K562 (cell line): ENCODE data around the gene COX6A1. TPM values are rescaled to one million over a fixed set of nuclear protein-coding genes. Genes with fewer than 3 reads are reported as not detected.

Experiments used
- DMBX1 ChIP-seq: fragments of 250-450 bp; sonication (Bioruptor Pico); IDR thresholded peaks from 2 replicates; pipeline ENCODE4 v1.8.0; 2022; ENCODE audit warnings: inconsistent platforms, mild to moderate bottlenecking, moderate library complexity, borderline replicate concordance
- EGR1 ChIP-seq: fragments of 450-650 bp; conservative IDR thresholded peaks from 2 replicates; pipeline ENCODE4 v1.6.1; 2017; ENCODE audit warnings: mild to moderate bottlenecking
- ELF2 ChIP-seq: fragments of 250-450 bp; sonication (Bioruptor Pico); IDR thresholded peaks from 2 replicates; pipeline ENCODE4 v1.5.0; 2021; ENCODE audit warnings: mild to moderate bottlenecking
- ETS2 ChIP-seq: IDR thresholded peaks from 2 replicates; pipeline ENCODE4 v1.6.1; 2016; ENCODE audit warnings: borderline replicate concordance, missing genetic modification characterization, mild to moderate bottlenecking, moderate library complexity, missing compliant biosample characterization; ENCODE audit not compliant: poor library complexity, severe bottlenecking
- ETV6 ChIP-seq, 3 experiments: fragments of 150-350 bp in 1 of 3; sonication (generic) in 1 of 3; formaldehyde crosslinking in 1 of 3; IDR thresholded peaks; 2 replicates each; pipeline versions ENCODE4 v1.6.1 to v1.8.0; 2014 to 2022; ENCODE audit warnings: borderline replicate concordance in 2 of 3, low read depth in 2 of 3, antibody characterized with exemption in 1 of 3, low read length in 1 of 3, mild to moderate bottlenecking in 1 of 3, missing genetic modification reagents in 1 of 3
- HDGF ChIP-seq: fragments of 450-650 bp; IDR thresholded peaks from 2 replicates; pipeline ENCODE4 v1.6.1; 2016
- ILK ChIP-seq: fragments of 450-650 bp; IDR thresholded peaks from 2 replicates; pipeline ENCODE4 v1.6.1; 2016; ENCODE audit warnings: missing genetic modification characterization, low read depth, mild to moderate bottlenecking, missing compliant biosample characterization, moderate library complexity, borderline replicate concordance
- JUND ChIP-seq, 2 experiments: IDR thresholded peaks; 2 replicates in 1 of 2; 3 replicates in 1 of 2; pipeline ENCODE4 v1.6.1; 2011; ENCODE audit warnings: borderline replicate concordance in 2 of 2, low read depth in 2 of 2, low read length in 2 of 2, improper control_type of control experiment in 1 of 2, missing biosample characterization in 1 of 2, missing genetic modification characterization in 1 of 2, missing genetic modification reagents in 1 of 2
- MAFK ChIP-seq: IDR thresholded peaks from 2 replicates; pipeline ENCODE4 v1.6.1; 2011; ENCODE audit warnings: low read length, improper control_type of control experiment
- NBN ChIP-seq: fragments of 450-650 bp; IDR thresholded peaks from 2 replicates; pipeline ENCODE4 v1.6.1; 2016; ENCODE audit warnings: low read depth, mild to moderate bottlenecking
- NR0B1 ChIP-seq: fragments of 450-650 bp; IDR thresholded peaks from one replicate; pipeline ENCODE4 v1.6.1; 2018; ENCODE audit warnings: mild to moderate bottlenecking, moderate library complexity; ENCODE audit not compliant: partially characterized antibody
- PHF20 ChIP-seq: fragments of 450-650 bp; IDR thresholded peaks from 2 replicates; pipeline ENCODE4 v1.6.1; 2018; ENCODE audit not compliant: partially characterized antibody
- POLR3A ChIP-seq: IDR thresholded peaks from 2 replicates; pipeline ENCODE4 v1.6.1; 2011; ENCODE audit warnings: borderline replicate concordance, mild to moderate bottlenecking, moderate library complexity; ENCODE audit not compliant: insufficient read length, insufficient read depth; ENCODE audit errors: extremely low read depth
- RBFOX2 ChIP-seq: fragments of 200-400 bp; formaldehyde crosslinking; IDR thresholded peaks from 2 replicates; pipeline ENCODE4 v1.6.1; 2017; ENCODE audit warnings: low read depth, mild to moderate bottlenecking, low read length, moderate library complexity
- RNF2 ChIP-seq: sonication (generic); IDR thresholded peaks from 2 replicates; pipeline ENCODE4 v1.6.1; 2016
- SAP30 ChIP-seq: fragments of 200-600 bp; sonication (generic); IDR thresholded peaks from 2 replicates; pipeline ENCODE4 v1.6.1; 2012; ENCODE audit warnings: borderline replicate concordance, low read depth, mild to moderate bottlenecking, moderate library complexity, low read length, control low read depth, inconsistent platforms; ENCODE audit not compliant: insufficient read depth, poor library complexity, severe bottlenecking
- SMAD1 ChIP-seq: fragments of 150-350 bp; IDR thresholded peaks from 2 replicates; pipeline ENCODE4 v1.6.1; 2014; ENCODE audit warnings: low read length, low read depth; ENCODE audit not compliant: partially characterized antibody
- SRSF7 ChIP-seq: fragments of 200-400 bp; formaldehyde crosslinking; optimal IDR thresholded peaks from 2 replicates; pipeline ENCODE3; 2017; ENCODE audit warnings: mild to moderate bottlenecking, low read depth, low read length
- TBP ChIP-seq: optimal IDR thresholded peaks from 2 replicates; pipeline ENCODE3; 2011; ENCODE audit warnings: low read depth, low read length, improper control_type of control experiment
- TFAP4 ChIP-seq: sonication (generic); formaldehyde crosslinking; IDR thresholded peaks from 2 replicates; pipeline ENCODE4 v1.8.0; 2022; ENCODE audit warnings: missing genetic modification reagents, mild to moderate bottlenecking, moderate library complexity, borderline replicate concordance
- ZKSCAN8 ChIP-seq: fragments of 200-800 bp; sonication (Bioruptor generic); IDR thresholded peaks from 2 replicates; pipeline ENCODE4 v1.6.1; 2016; ENCODE audit warnings: missing genetic modification characterization, missing compliant biosample characterization
- ZNF263 ChIP-seq: sonication (generic); formaldehyde crosslinking; IDR thresholded peaks from 2 replicates; pipeline ENCODE4 v1.8.0; 2022; ENCODE audit warnings: mild to moderate bottlenecking, missing genetic modification reagents, borderline replicate concordance
- ZNF347 ChIP-seq: fragments of 450-650 bp; formaldehyde crosslinking; IDR thresholded peaks from 2 replicates; pipeline ENCODE4 v1.4.0; 2020; ENCODE audit warnings: low read depth, mild to moderate bottlenecking, moderate library complexity
- ZNF644 ChIP-seq: fragments of 200-800 bp; sonication (Bioruptor generic); IDR thresholded peaks from 2 replicates; pipeline ENCODE4 v1.6.1; 2016; ENCODE audit warnings: low read depth, missing genetic modification characterization, missing compliant biosample characterization
- ZNF75A ChIP-seq: fragments of 450-650 bp; formaldehyde crosslinking; IDR thresholded peaks from 2 replicates; pipeline ENCODE4 v1.4.0; 2020; ENCODE audit warnings: mild to moderate bottlenecking
- ZNF79 ChIP-seq: fragments of 250-450 bp; sonication (Bioruptor Pico); IDR thresholded peaks from 2 replicates; pipeline ENCODE4 v1.4.0; 2020; ENCODE audit warnings: low read depth, mild to moderate bottlenecking, moderate library complexity
- polyA plus RNA-seq, 8 experiments: library from polyadenylated mRNA; depleted of rRNA in 4 of 8; stranded (reverse) in 5 of 8; unstranded in 3 of 8; fragments of >200 nt; fragmentation: Nextera tagmentation in 2 of 8; fragmentation: Illumina TruSeq in 1 of 8; extraction: Ambion mirVana in 2 of 8; extraction: Trizol in 1 of 8; gene quantifications; 2 replicates each; pipeline versions ENCODE4 v1.2.1 to v1.2.3, GENCODE V29; 2011 to 2014; ENCODE audit warnings: inconsistent platforms in 1 of 8, missing spikeins in 1 of 8
- total RNA-seq, 7 experiments: library from RNA; depleted of rRNA in 6 of 7; stranded (reverse); fragments of >200 nt in 6 of 7; fragmentation: Illumina TruSeq in 2 of 7; extraction: Trizol in 2 of 7; gene quantifications; 2 replicates each; pipeline versions ENCODE4 v1.2.1 to v1.2.3, GENCODE V29; 2011 to 2021; ENCODE audit warnings: low replicate concordance in 1 of 7

Gene COX6A1
- total and polyA plus RNA-seq, 9 of the 15 experiments (the other 6 are each of a cell fraction or from before 2014, with no cell fraction given): 414 to 4,142 (median 931) TPM

- TF ChIP-seq EGR1 (0 out of 2 replicates have a peak, but pooled peaks have one; percentile 20), POLR3A (no peak), JUND (IDR thresholded peaks at IDR 0.05; ENCODE audit: borderline replicate concordance, low read depth, low read length) (peak; percentile 56; the same call in 1 of the 2 replicates), JUND (tag; IDR thresholded peaks at IDR 0.05; ENCODE audit: borderline replicate concordance, low read depth, low read length) (no peak; the same call in 2 of the 3 replicates), HDGF (no peak), ILK (no peak), ELF2 (peak; percentile 33; the same call in 1 of the 2 replicates), ZNF263 (CRISPR knock-in tag) (peak; percentile 48; the same call in 1 of the 2 replicates), PHF20 (peak; percentile 81), DMBX1 (0 out of 2 replicates have a peak, but pooled peaks have one; percentile 18), ZNF347 (CRISPR knock-in tag) (no peak), SRSF7 (no peak), TBP (peak; percentile 78), ZNF75A (CRISPR knock-in tag) (no peak), SMAD1 (peak; percentile 40), TFAP4 (peak; percentile 85; the same call in 1 of the 2 replicates), MAFK (no peak), RBFOX2 (peak; percentile 95), NR0B1 (no peak), RNF2 (no peak), ZKSCAN8 (CRISPR knock-in tag) (no peak), ZNF644 (no peak), NBN (no peak), ETV6 (IDR thresholded peaks at IDR 0.05; ENCODE audit: borderline replicate concordance in 1 of 2, low read depth in 2 of 2, low read length in 1 of 2) (no peak), ETV6 (CRISPR knock-in tag; IDR thresholded peaks at IDR 0.05; ENCODE audit: borderline replicate concordance) (no peak), ZNF79 (CRISPR knock-in tag) (no peak), ETS2 (tag) (no peak), SAP30 (peak; percentile 26)
These were observed at the start of gene COX6A1 (continued) for GRCh38 chr12:120437735-120438494.
